ENCODE data around the gene RHEB.

RHEB gene

GRCh38 chr7:151429237-151429559 lies 90.5 kb downstream of the RHEB start:
- no peak for ATAC-seq
- TF ChIP-seq CSDC2 (CRISPR knock-in tag; IDR thresholded peaks at IDR 0.05) (no peak; the same call in 1 of the 2 replicates), OSR1 (CRISPR knock-in tag; IDR thresholded peaks at IDR 0.05) (no peak), PPARA (CRISPR knock-in tag; IDR thresholded peaks at IDR 0.05; ENCODE audit: borderline replicate concordance) (no peak), ZNF8 (CRISPR knock-in tag; IDR thresholded peaks at IDR 0.05) (0 out of 2 replicates have a peak, but pooled peaks have one; percentile 0), ISL1 (CRISPR knock-in tag; IDR thresholded peaks at IDR 0.05) (no peak), ZFP3 (CRISPR knock-in tag; IDR thresholded peaks at IDR 0.05) (0 out of 2 replicates have a peak, but pooled peaks have one; percentile 5), ZNF70 (CRISPR knock-in tag; IDR thresholded peaks at IDR 0.05) (no peak), ARNTL (CRISPR knock-in tag; IDR thresholded peaks at IDR 0.05; ENCODE audit: borderline replicate concordance, low read depth) (no peak), TSHZ2 (CRISPR knock-in tag; IDR thresholded peaks at IDR 0.05) (no peak), TOX (CRISPR knock-in tag; IDR thresholded peaks at IDR 0.05; ENCODE audit: borderline replicate concordance) (no peak), CSRNP3 (CRISPR knock-in tag; IDR thresholded peaks at IDR 0.05) (no peak; the same call in 1 of the 2 replicates), ESRRG (CRISPR knock-in tag; IDR thresholded peaks at IDR 0.05) (no peak)

GRCh38 chr7:151428378-151429236 lies 91.1 kb downstream of the RHEB start:
- TF ChIP-seq ZC3H10 (CRISPR knock-in tag; IDR thresholded peaks at IDR 0.05): no peak
- TF ChIP-seq ISL1 (CRISPR knock-in tag; IDR thresholded peaks at IDR 0.05): peak; percentile 76
- TF ChIP-seq PATZ1 (CRISPR knock-in tag; IDR thresholded peaks at IDR 0.05; ENCODE audit: borderline replicate concordance): peak; percentile 61; the same call in 1 of the 2 replicates
- peak; percentile 54; the same call in 1 of the 2 replicates for TF ChIP-seq ESRRG (CRISPR knock-in tag; IDR thresholded peaks at IDR 0.05)
- TF ChIP-seq POU6F1 (CRISPR knock-in tag; IDR thresholded peaks at IDR 0.05; ENCODE audit: borderline replicate concordance, low read depth): no peak
- peak; percentile 88 for TF ChIP-seq ZNF565 (CRISPR knock-in tag; conservative IDR thresholded peaks at IDR 0.05; ENCODE audit: low read depth)
- TF ChIP-seq TSHZ2 (CRISPR knock-in tag; IDR thresholded peaks at IDR 0.05): no peak; the same call in none of the 2 replicates
- TF ChIP-seq BACH2 (CRISPR knock-in tag; IDR thresholded peaks at IDR 0.05; ENCODE audit: borderline replicate concordance): no peak
- no peak for TF ChIP-seq ZNF70 (CRISPR knock-in tag; IDR thresholded peaks at IDR 0.05)
- no peak for TF ChIP-seq CSRNP3 (CRISPR knock-in tag; IDR thresholded peaks at IDR 0.05)
- peak; percentile 47 for TF ChIP-seq ZNF8 (CRISPR knock-in tag; IDR thresholded peaks at IDR 0.05)
- TF ChIP-seq TOX (CRISPR knock-in tag; IDR thresholded peaks at IDR 0.05; ENCODE audit: borderline replicate concordance): peak; percentile 18; the same call in 1 of the 2 replicates
- no peak for TF ChIP-seq OSR1 (CRISPR knock-in tag; IDR thresholded peaks at IDR 0.05)
- TF ChIP-seq TCF4 (CRISPR knock-in tag; IDR thresholded peaks at IDR 0.05; ENCODE audit: borderline replicate concordance): peak; percentile 60; the same call in 1 of the 2 replicates
- TF ChIP-seq SNAI2 (CRISPR knock-in tag; IDR thresholded peaks at IDR 0.05): peak; percentile 90
- TF ChIP-seq CREB5 (CRISPR knock-in tag; IDR thresholded peaks at IDR 0.05; ENCODE audit: low read depth): no peak
- TF ChIP-seq ZFP3 (CRISPR knock-in tag; IDR thresholded peaks at IDR 0.05): peak; percentile 56
- no peak for TF ChIP-seq ARNTL (CRISPR knock-in tag; IDR thresholded peaks at IDR 0.05; ENCODE audit: borderline replicate concordance, low read depth)
- peak; percentile 98 for TF ChIP-seq CSDC2 (CRISPR knock-in tag; IDR thresholded peaks at IDR 0.05)
- 0 out of 2 replicates have a peak, but pooled peaks have one; percentile 28 for TF ChIP-seq ZFP30 (CRISPR knock-in tag; IDR thresholded peaks at IDR 0.05)
- no peak for TF ChIP-seq PPARA (CRISPR knock-in tag; IDR thresholded peaks at IDR 0.05; ENCODE audit: borderline replicate concordance)
- TF ChIP-seq RARB (CRISPR knock-in tag; IDR thresholded peaks at IDR 0.05): peak; percentile 37; the same call in 1 of the 2 replicates
- peak; percentile 89 for TF ChIP-seq GLIS3 (CRISPR knock-in tag; IDR thresholded peaks at IDR 0.05)
- peak; percentile 51 for ATAC-seq
